Myocyte (in vitro differentiated cells): ENCODE measurements around the gene NKD1. TPM values are rescaled to one million over a fixed set of nuclear protein-coding genes. Genes with fewer than 3 reads are reported as not detected.
A peak's percentile ranks its signal among the peaks of the same experiment; 100 is the strongest.
"Not testable (repeated sequence)": the region's sequence is repeated elsewhere in the genome, so short reads cannot be mapped to it uniquely, and the experiment has no call there.

Experiments
- DNase-seq: peaks from one replicate; pipeline ENCODE4 v3.0.0-alpha.2; 2012; ENCODE audit warnings: low read depth
- polyA plus RNA-seq: library from polyadenylated mRNA; unstranded; fragments of >200 nt; gene quantifications from one replicate; pipeline ENCODE4 v1.2.1, GENCODE V29; 2012; ENCODE audit warnings: missing spikeins
- total RNA-seq: library from RNA; depleted of rRNA; stranded (reverse); fragments of >200 nt; gene quantifications from 2 replicates; pipeline ENCODE4 v1.2.3, GENCODE V29; 2014

Gene NKD1
- 0.16 and 0.75 TPM in 2 replicates for total RNA-seq
- polyA plus RNA-seq, result 0.20 TPM

GRCh38 chr16:50548125-50548908, at the start of gene NKD1:
Gene NKD1 (plus strand): TSS chr16:50548396. CDS start chr16:50548554, 158 bp downstream.
- peak; percentile 46 for DNase-seq

GRCh38 chr16:50498431-50499155, 49.6 kb upstream of the NKD1 start:
- DNase-seq, result no peak

- DNase-seq, result no peak
These were observed 48.9 kb upstream of the NKD1 start for GRCh38 chr16:50499254-50499653.

GRCh38 chr16:50500171-50500874, 47.9 kb upstream of the NKD1 start:
- no peak for DNase-seq

- no peak for DNase-seq
These were observed 46.9 kb upstream of the NKD1 start for GRCh38 chr16:50501251-50501650.

- DNase-seq, result no peak
These were observed 46.1 kb upstream of the NKD1 start for GRCh38 chr16:50501986-50502615.

GRCh38 chr16:50502616-50503011, 45.6 kb upstream of the NKD1 start:
- DNase-seq, result no peak

GRCh38 chr16:50503868-50504531, 44.2 kb upstream of the NKD1 start:
- DNase-seq, result not testable (repeated sequence)

- DNase-seq, result no peak
These were observed 43.1 kb upstream of the NKD1 start for GRCh38 chr16:50505115-50505514.

- DNase-seq, result no peak
These were observed 42.3 kb upstream of the NKD1 start for GRCh38 chr16:50505714-50506542.

- no peak for DNase-seq
These were observed 41.7 kb upstream of the NKD1 start for GRCh38 chr16:50506543-50506937.

GRCh38 chr16:50507397-50507796, 40.8 kb upstream of the NKD1 start:
- no peak for DNase-seq

GRCh38 chr16:50509521-50510341, 38.5 kb upstream of the NKD1 start:
- DNase-seq, result peak; percentile 1

GRCh38 chr16:50515218-50515617, 33.0 kb upstream of the NKD1 start:
- DNase-seq, result no peak

GRCh38 chr16:50516401-50516800, 31.8 kb upstream of the NKD1 start:
- no peak for DNase-seq

GRCh38 chr16:50516890-50517289, 31.3 kb upstream of the NKD1 start:
- DNase-seq, result no peak

- DNase-seq, result no peak
These were observed 30.5 kb upstream of the NKD1 start for GRCh38 chr16:50517450-50518252.

GRCh38 chr16:50519001-50519400, 29.2 kb upstream of the NKD1 start:
- DNase-seq, result no peak
